CD4-positive, alpha-beta T cell treated with Interleukin-2 at 100 ng/mL for 4 hours (primary cell): ENCODE data around the gene HCN1.
"Not testable (repeated sequence)": the region's sequence is repeated elsewhere in the genome, so short reads cannot be mapped to it uniquely, and the experiment has no call there.

Experiments used
- DNase-seq: peaks from one replicate; pipeline ENCODE4 v3.0.0-alpha.2; 2020; ENCODE audit warnings: low spot score

Gene HCN1

DNA sequence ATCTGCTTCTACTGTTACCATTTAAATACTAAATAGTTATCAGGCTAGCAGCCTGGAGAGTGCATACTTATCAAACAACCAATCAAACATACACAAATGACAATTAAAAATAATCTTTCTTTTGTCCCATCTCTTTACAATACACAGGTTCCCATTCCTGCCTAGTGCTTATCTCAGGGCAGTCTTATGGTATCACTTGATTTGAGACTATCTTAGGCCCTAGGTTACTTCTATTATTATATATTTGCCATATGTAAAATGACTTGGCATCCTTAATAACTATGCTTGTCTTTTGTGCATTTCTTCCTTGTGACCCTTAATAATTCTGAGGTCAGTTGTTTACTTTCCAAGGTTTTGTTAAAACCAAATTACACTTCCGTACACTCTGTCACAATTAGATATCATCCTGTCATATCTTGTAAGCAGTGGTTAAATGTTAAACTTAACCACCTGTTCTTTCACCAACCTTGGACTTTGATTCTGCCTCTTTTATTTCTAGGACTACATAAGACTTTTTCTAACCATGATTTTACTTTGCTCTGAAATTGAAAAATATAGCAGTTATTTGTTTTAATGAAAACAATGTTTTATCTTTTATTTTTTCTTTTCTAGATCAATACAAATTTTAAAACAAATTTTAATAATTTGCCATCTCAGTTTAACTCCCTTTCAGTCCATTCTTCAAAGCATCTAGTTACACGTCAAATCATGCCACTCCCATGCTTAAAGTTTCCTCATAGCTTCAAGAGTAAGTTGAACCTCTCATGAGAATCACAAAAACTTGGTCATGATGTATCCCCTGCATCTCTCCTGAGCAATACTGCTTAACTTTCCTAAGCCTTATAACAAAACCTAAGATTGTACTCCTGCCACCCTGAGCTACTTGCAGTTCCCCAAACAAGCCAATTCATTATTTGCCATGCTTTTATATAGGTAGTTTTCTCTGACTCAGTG is 281.3 kb downstream of the HCN1 start:
- no peak for DNase-seq

DNA sequence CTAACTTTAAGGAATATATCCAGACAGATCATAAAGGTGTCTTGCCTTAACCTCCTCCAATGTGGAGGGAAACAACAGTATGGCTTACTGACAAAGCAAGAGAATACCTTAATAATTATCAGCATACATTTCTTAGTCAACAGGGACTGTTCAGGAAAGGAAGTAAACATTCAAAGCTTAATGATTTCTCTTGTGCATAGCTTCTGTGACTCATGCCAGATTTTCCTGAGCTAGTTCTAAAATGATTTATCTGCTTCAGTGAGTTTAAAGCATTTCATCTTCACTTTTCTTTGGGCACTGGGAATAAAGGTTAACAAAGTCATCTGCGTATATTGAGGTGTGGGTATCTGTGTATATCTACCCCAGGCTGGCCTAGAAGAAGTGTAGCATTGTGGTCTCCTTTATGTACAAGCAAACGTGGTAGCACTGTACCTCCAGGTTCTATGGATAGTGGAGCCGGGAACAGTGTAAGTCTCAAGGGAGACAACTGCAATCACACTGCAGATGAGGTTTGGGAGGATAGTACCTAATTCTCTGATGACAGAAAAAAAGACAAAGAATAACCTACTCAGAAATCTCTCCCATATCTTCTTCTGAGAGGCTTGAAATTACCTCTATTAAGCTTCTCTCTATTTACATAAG is 284.1 kb downstream of the HCN1 start:
- no peak for DNase-seq

- DNase-seq = no peak
Observed at GRCh38 chr5:45410304-45410995, 285.7 kb downstream of the HCN1 start.

- no peak for DNase-seq
Observed at GRCh38 chr5:45408067-45408466, 288.1 kb downstream of the HCN1 start.

DNA sequence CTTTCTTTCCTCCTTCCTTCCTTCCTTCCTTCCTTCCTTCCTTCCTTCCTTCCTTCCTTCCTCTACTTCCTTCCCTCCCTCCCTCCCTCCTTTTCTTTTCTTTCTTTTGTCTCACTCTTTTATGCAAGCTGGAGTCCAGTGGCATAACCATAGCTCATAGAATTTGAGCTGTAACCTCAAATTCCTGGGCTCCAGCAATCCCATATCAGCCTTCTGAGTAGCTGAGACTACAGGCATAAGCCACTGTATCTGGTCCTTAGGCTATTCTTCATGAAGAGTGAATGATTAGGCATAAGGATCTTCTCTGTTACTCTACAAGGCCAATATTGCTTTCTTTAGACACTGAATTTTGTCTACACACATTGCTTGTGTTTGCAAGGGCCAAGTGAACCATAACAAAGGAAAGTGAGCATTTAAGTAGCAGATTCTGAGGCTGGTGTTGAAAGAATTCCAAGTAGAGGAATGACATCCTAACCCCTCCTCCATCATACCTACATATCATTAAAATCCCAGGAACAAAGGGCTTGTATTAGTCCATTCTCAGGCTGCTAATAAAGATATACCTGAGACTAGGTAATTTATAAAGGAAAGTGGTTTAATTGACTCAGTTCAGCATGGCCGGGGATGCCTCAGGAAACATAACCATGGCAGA is 293.2 kb downstream of the HCN1 start:
- no peak for DNase-seq

DNA sequence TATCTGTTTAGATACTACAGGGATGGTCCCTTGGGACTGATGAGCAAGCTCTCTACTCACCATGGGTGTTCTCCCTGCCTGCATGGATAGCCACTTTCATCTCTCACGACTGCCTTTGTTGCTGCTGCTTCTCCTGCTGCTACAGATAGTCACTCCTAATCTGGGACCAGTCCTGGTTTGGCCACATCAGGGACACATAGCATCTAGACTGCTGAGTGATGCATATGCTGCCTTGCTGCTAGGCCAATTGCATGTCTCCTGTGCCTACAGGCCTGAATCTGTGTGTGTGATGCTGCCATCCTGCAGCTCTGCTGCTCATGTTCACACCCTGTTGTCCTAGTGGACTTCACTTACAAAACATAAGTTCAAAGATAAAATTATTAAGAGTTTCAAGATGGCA is 297.1 kb downstream of the HCN1 start:
- DNase-seq = no peak

DNA sequence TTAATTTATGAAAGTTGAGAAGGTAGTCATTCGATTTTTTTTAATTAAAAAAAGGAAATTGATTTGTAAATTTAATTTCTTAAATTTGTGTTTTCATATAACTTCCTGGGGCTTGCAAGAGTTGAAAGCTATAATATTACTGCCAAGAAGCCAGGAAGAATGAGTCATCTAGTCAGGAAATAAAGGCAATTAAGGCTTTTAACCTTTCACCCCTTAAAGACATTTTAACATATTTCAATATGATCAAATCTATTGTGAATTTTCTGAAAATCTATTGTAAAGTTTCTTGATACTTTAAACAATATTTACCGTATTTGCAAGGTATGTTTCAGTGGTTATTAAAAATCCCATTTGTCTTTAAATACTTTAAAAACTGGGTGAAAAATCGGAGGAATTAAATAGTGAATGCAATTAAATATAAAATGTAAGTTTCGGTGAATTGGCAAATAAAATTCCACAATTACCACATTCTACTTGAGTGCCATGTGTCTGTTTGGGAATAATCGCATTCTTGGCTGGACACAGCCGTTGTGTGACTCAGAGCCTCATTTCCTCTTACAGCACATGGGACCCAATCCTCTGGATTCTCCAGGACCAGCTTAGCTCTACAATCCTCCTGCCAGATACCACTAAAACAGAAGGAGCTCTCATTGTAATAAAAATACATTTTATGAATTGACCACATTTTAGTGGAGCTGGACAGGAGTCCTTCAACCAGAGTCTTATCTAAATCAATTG is 310.7 kb downstream of the HCN1 start:
- no peak for DNase-seq

DNA sequence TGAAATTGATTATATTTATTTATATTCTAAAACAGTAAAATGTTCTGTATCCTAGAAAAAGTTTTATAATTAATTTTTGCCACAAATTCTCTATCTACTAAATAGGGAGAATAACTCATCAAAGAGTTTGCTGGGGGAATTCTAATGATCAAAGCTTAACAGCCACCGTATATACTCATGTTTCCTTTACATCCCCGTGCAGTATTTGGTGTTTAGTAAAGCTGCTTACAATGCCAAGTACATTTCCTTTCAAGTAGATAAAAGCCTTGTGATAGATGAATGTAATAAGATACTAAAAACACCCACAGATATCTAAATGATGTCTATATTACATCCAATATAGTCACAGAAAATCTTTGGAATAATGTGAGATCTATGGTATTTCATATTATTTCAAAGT is 312.2 kb downstream of the HCN1 start:
- no peak for DNase-seq

DNA sequence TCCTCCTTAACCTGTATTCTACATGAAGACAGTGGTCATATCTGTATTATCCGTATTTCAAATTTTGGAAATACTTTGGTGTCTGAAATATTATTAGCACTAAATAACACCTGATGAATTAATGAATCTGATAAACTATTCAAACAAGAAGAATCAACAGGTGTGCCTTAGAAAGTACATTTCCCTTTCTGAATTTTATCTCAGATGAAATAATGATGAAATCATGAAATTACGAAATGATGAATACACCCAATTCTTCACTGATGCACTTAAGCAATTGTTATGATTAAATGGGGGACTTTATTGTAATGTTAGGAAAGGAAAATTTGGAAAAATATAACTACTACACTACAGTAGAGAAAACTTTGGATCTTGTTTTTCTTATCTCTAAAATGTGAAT is 313.6 kb downstream of the HCN1 start:
- DNase-seq = no peak

GRCh38 chr5:45376417-45376816 is 319.8 kb downstream of the HCN1 start:
- no peak for DNase-seq

- DNase-seq = no peak
Observed at GRCh38 chr5:45372629-45373028, 323.6 kb downstream of the HCN1 start.

- not testable (repeated sequence) for DNase-seq
Observed at GRCh38 chr5:45371423-45371822, 324.8 kb downstream of the HCN1 start.

DNA sequence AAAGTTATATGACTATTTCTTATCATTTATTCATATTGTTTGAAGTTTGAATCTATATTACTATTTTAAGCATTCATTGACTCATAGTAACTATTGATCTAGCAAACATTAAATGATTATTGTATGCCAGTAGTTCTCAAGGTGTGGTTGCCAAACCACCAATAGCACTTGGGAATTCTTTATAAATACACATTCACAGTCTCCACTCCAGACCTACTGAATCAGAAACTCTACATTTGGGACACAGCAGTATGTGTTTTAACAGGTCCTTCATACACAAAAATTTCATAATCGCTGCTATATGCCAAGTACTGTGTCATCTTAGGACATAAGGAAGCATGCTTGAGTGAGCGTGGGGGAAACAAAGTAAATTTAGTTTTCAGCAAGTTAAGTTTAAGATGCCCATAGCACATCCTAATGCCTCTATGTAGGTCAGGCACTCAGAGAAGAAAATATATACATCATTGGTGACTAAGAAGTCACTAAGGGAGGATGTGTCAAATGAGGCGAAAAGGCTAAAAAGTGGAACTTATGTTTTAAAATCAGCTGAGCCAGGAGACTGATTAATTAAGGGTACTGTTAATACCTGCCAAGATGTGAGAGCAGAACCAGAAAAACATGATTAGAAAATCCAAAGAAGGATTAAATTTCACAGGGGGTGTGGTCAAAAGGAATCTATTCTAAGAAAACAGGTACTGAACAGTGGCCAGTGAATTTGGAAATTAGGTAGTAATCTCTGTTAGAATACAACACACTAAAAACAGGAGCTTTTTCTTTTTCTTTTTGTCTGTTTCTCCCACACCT is 340.8 kb downstream of the HCN1 start:
- no peak for DNase-seq

DNA sequence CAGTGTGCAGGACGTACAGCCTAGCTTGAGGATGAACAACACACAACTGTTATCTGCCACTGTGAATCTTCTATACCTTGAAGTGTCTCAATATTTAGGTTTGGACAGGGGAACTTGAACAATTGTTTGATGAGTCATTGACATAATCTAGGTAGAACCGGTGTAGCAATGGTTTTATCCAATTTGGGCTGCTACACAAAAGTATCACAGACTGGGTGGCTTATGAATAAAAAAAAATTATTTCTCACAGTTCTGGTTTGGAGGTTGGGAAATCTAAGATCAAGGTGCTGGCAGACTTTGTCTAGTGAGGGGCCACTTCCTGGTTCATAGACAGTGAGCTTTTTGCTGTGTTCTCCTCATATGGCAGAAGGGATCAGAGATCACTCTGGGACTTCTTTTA is 359.7 kb downstream of the HCN1 start:
- no peak for DNase-seq

- no peak for DNase-seq
Observed at GRCh38 chr5:45335978-45336377, 360.2 kb downstream of the HCN1 start.

DNA sequence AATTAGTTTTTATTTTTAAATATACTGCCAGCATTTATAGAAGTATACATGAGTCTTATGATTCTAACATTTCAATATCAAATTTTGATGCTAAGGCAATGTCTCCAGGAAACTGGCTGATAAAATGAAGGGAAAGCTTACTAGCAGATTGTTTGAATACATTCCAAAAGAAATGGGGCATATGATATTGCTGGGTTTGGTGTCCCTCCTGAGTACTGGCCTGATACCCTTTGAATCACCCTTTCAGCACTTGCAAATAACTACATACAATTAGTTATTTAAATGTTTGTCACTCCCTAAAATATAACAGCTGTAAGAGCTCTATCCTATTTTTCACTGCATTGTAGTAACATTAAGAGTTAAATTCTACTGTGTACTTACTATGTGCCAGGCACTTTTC is 360.8 kb downstream of the HCN1 start:
- DNase-seq = no peak

GRCh38 chr5:45334939-45335338 is 361.2 kb downstream of the HCN1 start:
- no peak for DNase-seq

GRCh38 chr5:45312627-45313026 is 383.6 kb downstream of the HCN1 start:
- not testable (repeated sequence) for DNase-seq

GRCh38 chr5:45295231-45295630 is 400.9 kb downstream of the HCN1 start:
- no peak for DNase-seq

DNA sequence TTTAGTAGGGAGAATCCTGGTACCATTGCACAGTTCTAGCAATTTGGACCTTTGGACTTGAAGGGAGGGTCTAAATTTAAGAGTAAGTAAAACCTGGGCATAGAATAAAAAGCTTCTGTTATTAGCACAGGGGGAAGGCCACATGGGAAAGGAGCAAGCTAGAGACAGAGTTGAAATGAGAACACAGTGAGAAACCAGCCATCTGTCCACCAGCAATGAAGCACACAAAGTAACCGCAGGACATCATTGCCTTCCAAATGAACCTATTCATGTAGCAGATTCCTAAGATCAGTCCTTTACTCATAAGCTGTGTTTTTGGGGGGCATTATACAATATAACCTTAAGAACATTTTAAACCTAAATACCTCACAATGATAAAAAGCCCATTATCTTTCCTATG is 407.4 kb downstream of the HCN1 start:
- no peak for DNase-seq

GRCh38 chr5:45284436-45284835 is 411.7 kb downstream of the HCN1 start:
- no peak for DNase-seq
